HG02981 (cell line): ENCODE data around the gene TBC1D8.
"Not testable (repeated sequence)": the region's sequence is repeated elsewhere in the genome, so short reads cannot be mapped to it uniquely, and the experiment has no call there.

ENCODE experiments used
- ATAC-seq: cut with Tn5 transposase; IDR thresholded peaks from one replicate; pipeline ENCODE4 v1.9.1; 2021; ENCODE audit warnings: mild to moderate bottlenecking, moderate library complexity; ENCODE audit not compliant: unreplicated experiment

The TBC1D8 gene

GRCh38 chr2:101151146-101151858 lies at the start of gene TBC1D8:
Gene TBC1D8, minus strand, starts transcription at chr2:101151382. Its CDS starts 129 bp downstream, at chr2:101151253.
- ATAC-seq = peak; percentile 78

DNA sequence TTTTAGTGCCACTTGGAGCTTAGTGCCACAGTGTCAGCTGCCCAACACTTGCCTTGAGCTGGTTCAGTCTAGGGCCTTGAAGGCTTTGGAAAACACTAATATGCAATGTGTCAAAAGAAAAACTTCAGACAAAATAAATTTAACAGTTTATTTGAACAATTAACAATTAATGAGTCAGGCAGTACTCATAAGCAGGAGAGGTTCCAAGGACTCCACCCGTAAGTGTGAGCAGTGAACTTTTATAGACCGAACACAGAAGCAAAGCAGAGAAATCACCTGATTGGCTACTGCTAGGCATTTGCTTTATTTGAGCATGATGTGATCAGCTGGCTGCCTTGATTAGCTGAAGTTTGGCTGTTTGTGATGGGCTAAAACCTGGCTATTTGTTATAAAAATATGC lies 49.5 kb upstream of the TBC1D8 start:
- no peak for ATAC-seq

- no peak for ATAC-seq
Measured at GRCh38 chr2:101199251-101199791, 48.1 kb upstream of the TBC1D8 start.

DNA sequence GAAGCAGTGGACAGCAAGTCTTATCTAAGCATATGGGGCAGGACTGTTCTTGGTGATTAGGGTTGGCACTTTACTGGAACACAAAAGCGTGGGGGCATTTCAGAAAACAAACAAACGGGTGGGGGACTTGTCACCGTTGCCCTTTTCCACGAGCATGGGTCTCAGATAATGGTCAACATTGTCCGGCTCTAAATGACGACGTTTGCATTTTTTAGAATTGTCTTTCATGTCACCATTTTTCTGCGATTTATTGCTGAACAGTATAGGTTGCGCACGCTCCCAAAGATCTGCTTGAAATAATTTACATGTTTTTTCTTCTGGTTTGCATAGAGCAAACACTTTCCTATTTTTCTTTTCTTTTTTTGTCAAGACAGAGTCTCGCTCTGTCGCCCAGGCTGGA lies 46.6 kb upstream of the TBC1D8 start:
- no peak for ATAC-seq

- no peak for ATAC-seq
Measured at GRCh38 chr2:101197215-101197745, 46.1 kb upstream of the TBC1D8 start.

DNA sequence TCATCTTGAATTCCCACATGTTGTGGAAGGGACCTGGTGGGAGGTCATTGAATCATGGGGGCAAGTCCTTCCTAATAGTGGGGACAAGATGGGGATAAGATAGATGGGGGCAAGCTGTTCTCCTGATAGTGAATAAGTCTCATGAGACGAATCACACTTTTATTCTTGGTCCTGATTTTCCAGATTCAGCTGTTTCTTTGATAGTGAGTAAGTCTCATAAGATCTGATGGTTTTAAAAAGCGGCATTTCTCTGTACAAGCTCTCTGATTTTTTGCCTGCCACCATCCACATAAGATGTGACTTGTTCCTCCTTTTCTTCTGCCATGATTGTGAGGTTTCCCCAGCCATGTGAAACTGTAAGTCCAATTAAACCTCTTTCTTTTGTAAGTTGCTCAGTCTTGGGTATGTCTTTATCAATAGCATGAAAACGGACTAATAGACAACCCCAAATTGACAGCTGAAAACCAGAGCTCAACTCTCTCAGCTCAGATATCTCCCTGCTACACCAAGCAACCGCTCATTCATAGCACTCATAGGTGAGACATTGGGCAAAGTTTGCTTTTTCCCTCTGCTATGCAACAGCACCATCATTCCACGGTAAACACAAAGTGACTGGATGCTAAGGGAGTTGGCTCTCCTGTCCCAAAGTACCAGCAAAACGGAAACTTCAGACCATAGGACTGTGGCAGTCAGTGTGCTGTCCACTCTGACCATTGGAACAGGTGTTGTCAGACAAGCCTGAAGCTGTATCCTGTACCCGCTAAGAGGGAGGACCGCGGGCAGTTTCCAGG lies 44.9 kb upstream of the TBC1D8 start:
- ATAC-seq = no peak

DNA sequence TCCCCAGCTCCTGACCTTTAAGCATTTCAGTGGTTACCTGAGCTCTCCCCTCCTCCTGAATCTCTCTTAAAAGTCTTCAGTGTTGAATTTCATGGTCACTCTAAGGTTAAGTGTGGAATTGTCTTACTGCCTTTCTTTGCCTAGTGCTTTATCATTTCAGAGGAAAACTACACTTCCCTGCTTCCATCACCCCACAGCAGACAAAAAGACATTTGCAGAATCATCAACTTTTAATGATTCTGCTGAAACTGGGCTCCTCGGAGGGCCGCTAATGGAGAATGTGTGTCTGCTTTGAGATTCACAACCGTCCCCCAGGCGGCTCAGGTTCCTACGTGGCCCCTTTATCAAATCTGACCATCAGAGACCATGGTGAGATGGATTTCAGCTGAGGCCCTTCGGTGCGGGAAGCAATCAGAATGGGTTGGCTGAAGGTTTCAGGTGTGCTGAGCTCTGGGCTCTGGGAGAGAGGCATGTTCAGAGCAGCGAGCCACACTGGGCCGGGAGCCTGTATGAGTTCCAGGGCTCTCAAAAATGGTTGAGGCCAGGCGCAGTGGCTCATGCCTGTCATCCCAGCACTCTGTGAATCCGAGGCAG lies 41.9 kb upstream of the TBC1D8 start:
- no peak for ATAC-seq

DNA sequence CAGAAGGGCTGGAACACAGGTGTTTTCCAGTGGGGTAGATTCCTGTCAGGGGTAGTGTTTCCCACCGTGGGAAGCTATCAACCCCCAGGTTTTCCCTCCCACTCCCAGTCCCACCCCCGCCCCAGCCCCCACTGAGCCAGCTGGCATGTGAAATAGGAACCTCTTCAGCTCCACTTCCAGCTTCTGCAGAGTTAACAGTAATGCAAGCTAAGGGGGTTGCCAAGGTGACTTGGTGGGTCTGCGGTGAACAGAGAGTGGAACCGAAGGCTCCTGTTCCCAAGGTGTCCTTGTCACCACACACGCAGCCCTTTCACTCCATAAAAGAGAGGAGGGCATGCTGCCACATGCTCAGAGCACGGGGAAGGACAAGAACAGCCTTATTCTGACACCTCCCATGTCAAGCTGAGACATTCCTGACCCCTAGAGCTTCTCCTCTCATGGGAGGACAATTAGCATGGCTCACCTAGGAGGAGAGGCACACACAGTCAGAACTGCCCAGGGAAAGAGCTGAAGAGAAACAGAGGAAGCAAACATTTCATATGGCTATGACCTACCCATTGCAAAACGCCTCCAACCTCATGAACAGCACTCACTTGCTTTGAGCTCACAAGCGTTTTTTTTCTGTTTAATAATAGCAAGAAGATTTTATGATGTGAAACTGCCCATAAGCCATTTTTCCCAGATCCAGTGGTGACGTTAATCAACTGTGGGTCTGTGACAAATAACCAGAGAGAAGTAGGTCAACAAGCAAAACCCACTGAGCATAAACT lies 39.8 kb upstream of the TBC1D8 start:
- ATAC-seq = no peak

DNA sequence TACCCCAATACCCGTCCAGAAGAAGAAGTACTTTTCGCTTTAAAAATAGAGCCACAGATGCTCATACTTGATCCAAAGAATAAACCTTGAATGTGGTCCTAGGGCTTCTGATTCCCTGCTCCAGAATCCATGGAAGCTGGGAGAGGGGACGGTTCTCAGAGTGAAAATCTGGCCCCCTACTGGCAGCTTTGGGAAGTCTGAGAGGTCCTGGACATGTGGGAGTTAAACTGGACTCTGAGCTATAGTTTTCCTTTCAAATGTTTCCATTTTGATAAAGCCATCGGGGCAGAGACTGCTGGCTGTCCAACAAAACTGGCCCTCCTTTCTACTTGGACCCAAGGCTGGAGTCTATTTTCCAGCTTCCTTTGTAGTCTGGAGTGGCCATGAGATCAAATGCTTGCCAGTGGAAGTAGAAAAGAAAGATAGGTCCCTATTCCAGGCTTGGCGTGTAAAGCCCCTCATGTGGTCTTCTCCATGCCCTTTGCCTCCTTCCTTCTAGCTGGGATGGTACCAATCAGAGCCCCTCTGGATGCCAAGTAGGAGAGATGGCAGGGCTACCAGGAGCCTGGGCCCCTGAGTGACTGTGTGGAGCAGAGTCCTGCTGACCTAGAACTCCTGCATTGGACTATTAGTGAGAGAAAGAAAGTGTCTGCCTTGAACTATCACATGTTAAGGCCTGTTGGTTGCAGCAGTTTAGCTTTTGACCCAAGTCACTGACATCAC lies 37.7 kb upstream of the TBC1D8 start:
- no peak for ATAC-seq

DNA sequence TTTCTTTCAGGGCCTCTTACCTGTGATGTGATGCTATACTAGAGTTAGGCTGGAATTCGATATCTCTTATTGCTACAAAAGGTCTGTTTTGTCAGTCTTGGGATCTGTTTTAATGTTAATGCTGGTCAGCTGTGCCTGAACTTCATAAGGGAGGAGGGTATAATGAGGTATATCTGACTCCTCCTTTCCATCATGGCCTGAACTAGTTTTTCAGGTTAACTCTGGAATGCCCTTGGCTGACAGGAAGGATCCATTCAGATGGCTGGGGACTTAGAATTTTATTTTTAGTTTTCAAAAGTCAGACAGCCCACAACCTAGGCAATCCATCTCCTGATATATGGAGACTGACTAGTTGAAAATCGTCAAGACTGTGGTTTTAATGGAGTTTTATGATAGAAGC lies 35.9 kb upstream of the TBC1D8 start:
- no peak for ATAC-seq

DNA sequence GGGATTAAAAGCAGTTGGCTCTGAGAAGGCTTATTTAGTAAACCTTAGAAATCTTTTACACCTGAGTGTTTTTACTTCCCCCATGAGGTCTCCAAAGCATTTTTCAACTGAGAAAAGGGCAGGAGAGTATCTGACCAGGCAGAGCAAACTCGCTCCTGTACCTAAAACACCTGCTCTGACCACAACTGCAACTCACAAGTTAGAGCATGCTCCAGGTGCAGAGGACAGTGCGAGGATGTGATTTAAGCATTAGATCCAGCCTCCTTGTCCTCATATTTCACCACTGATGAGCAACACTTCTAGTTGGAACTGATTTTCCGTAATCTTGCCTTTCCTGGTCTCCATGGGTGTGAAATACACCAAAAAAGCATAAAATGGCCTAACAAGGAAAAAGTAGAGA lies 34.5 kb upstream of the TBC1D8 start:
- ATAC-seq = no peak

- no peak for ATAC-seq
Measured at GRCh38 chr2:101185085-101185484, 33.9 kb upstream of the TBC1D8 start.

DNA sequence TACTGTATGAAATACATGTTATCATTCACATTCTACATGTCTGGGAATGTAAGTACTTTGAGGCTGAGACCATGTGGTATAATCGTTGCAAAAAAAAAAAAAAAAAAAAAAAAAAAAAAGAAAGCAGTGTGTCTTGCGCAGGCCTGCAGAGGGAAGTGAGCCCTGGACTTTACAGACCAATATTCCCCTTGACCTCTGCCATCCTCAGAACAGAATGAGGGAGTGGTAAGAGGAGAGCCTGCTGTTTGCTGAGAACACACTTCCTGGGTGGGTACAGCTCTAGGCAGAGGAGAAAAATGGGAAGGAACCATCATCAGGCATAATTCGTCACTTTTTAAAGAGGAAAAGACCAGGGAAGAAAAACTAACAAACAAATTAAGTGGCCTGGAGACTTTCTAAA lies 28.8 kb upstream of the TBC1D8 start:
- ATAC-seq = no peak

GRCh38 chr2:101176803-101177202 lies 25.6 kb upstream of the TBC1D8 start:
- ATAC-seq = no peak

- no peak for ATAC-seq
Measured at GRCh38 chr2:101175991-101176390, 24.8 kb upstream of the TBC1D8 start.

- ATAC-seq = no peak
Measured at GRCh38 chr2:101173707-101174295, 22.6 kb upstream of the TBC1D8 start.

DNA sequence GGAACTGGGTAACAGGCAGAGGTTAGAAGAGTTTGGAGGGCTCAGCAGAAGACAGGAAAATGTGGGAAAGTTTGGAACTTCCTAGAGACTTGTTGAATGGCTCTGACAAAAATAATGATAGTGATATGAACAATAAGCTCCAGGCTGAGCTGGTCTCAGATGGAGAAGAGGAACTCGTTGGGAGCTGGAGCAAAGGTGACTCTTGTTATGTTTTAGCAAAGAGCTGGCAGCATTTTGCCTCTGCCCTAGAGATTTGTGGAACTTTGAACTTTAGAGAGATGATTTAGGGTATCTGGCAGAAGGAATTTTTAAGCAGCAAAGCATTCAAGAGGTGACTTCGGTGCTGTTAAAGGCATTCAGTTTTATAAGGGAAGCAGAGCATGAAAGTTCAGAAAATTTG lies 18.6 kb upstream of the TBC1D8 start:
- not testable (repeated sequence) for ATAC-seq

DNA sequence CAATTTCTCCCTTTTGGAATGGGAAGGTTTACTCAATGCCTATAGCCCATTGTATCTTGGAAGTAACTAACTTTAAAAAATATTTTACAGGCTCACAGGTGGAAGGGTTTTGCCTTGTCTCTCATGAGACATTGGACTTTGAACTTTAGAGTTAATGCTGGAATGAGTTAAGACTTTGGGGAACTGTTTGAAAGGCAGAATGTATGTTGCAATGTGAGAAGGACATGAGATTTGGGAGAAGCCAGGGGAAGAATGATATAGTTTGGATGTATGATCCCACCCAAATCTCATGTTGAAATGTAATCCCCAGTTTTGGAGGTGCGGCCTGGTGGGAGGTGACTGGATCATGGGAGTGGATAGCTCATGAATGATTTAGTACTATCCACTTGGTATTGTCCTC lies 17.5 kb upstream of the TBC1D8 start:
- no peak for ATAC-seq

DNA sequence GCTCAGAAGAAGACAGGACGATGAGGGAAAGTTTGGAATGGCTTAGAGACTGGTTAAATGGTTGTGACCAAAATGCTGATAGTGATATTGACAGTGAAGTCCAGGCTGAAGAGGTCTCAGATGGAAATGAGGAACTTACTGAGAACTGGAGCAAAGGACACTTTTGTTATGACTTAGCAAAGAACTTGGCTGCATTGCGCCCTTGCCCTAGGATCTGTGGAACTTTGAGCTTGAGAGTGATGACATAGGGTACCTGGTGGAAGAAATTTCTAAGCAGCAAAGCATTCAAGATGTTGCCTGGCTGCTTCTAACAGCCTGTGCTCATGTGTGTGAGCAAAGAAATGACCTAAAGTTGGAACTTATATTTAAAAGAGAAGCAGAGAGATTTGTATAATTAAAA lies 16.4 kb upstream of the TBC1D8 start:
- not testable (repeated sequence) for ATAC-seq

DNA sequence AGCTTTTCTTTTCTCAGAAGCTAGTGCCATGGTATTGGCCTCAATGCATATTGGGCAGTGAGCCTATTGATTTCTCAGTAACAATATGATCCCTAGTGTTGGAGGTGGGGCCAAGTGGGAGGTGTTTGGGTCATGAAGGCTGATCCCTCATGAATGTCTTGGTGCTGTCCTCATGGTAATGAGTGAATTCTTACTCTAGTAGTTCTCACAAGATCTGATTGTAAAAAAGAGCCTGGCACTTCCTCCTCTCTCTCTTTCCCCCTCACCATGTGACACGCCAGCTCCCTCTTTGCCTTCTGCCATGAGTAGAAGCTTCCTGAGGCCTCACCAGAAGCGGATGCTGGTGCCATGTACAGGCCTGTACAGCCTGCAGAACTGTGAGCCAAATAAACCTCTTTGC lies 12.8 kb upstream of the TBC1D8 start:
- ATAC-seq = no peak
